ENCODE measurements around the gene BMF.
A peak's percentile ranks its signal among the peaks of the same experiment; 100 is the strongest.

The BMF gene

GRCh38 chr15:40046721-40047414, 61.8 kb downstream of the BMF start:
- TF ChIP-seq, protein P1, sequence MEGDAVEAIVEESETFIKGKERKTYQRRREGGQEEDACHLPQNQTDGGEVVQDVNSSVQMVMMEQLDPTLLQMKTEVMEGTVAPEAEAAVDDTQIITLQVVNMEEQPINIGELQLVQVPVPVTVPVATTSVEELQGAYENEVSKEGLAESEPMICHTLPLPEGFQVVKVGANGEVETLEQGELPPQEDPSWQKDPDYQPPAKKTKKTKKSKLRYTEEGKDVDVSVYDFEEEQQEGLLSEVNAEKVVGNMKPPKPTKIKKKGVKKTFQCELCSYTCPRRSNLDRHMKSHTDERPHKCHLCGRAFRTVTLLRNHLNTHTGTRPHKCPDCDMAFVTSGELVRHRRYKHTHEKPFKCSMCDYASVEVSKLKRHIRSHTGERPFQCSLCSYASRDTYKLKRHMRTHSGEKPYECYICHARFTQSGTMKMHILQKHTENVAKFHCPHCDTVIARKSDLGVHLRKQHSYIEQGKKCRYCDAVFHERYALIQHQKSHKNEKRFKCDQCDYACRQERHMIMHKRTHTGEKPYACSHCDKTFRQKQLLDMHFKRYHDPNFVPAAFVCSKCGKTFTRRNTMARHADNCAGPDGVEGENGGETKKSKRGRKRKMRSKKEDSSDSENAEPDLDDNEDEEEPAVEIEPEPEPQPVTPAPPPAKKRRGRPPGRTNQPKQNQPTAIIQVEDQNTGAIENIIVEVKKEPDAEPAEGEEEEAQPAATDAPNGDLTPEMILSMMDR (IDR thresholded peaks at IDR 0.05; ENCODE audit: extremely low read depth, insufficient read depth, missing control alignments), result no peak
- in situ Hi-C loops (cut with MboI; ENCODE audit: low pct_unique_long_range_greater_than_20kb, low sequenced_read_pairs, unreplicated experiment), result loop anchor here (5.0 to 25.0 kb wide), 4 partner anchors 55 to 365 kb away; partner anchors contain the start of gene IVD
- no peak for DNase-seq (ENCODE audit: low spot score)

DNA sequence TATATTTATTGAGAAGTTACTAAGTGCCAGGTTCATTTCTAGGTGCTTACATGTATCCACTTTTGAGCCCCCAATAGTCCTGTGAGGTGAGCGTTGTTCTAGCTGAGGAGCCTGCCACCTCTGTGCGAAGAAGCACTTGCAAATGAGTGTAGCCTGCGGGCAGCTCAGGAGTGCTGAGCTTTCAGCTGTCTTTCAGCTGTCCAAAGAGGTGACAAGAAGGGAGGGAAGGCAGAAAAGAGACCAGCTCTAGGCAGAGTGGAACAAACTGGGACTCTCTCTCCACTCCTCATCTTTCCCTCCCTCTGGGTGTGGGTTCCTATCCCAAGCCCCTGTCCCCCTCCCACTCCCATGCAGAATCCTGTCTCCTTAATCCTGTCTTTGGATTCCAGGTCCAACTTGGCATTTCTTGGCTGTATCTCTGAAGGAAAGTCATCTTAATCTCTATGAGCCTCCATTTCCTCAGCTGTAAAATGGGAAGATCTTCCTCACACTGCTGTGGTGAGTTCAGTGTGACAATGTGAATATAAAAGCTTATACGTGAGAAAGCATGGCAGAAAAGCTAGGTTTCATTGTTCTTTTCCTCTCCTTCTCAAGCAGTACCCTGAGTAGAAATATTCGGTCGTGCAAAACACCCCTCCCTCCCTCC, 63.0 kb downstream of the BMF start:
- no peak for DNase-seq (ENCODE audit: low spot score)
- TF ChIP-seq, protein P1 (IDR thresholded peaks at IDR 0.05; ENCODE audit: extremely low read depth, insufficient read depth, missing control alignments), result no peak
- in situ Hi-C loops (cut with MboI; ENCODE audit: low pct_unique_long_range_greater_than_20kb, low sequenced_read_pairs, unreplicated experiment), result loop anchor here (5.0 to 25.0 kb wide), 4 partner anchors 57 to 367 kb away; partner anchors contain the start of gene IVD

GRCh38 chr15:40044717-40045571, 63.7 kb downstream of the BMF start:
- TF ChIP-seq, protein P1 (IDR thresholded peaks at IDR 0.05; ENCODE audit: extremely low read depth, insufficient read depth, missing control alignments), result peak; percentile 99
- in situ Hi-C loops (cut with MboI; ENCODE audit: low pct_unique_long_range_greater_than_20kb, low sequenced_read_pairs, unreplicated experiment), result loop anchor here (5.0 to 25.0 kb wide), 4 partner anchors 57 to 367 kb away; partner anchors contain the start of gene IVD
- DNase-seq (ENCODE audit: low spot score), result peak; percentile 87

DNA sequence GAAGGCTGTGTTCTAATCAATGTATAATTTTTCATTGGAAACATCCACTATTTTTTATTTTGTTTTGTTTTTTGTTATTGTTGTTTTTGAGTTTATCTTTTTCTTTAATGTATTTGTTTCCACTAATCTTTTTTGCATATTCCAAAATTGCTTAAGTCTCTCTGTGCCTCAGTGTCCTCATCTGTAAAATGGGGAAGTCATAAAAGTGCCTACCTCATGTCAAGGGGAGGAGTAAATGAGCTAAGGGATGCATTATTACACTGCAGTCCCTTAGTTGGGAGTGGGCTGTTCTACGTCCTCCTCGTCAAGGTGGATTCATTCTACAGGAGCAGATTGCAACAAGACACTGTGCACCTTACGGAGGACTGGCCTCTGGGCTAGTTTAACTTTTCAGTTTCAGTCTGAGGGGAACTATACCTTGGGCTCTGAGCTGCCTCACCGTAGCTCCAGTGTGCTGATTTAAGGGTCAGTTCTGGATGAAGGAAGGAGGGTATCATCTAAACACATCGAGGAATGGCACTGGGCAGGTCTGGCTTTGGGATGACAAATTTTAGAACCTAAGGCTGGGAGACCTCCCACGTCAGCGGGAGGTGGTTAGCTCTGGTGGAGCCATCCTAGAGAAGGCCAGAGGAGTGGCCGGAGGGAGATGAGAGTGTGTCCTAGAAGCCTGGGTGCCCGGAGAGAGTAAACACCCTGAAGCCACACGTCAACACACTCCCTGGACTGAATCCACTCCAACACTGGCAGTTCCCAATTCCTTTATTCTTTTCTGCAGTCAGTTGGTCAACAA, 64.6 kb downstream of the BMF start:
- in situ Hi-C loops (cut with MboI; ENCODE audit: low pct_unique_long_range_greater_than_20kb, low sequenced_read_pairs, unreplicated experiment), result loop anchor here (10.0 to 25.0 kb wide), 3 partner anchors 151 to 368 kb away; partner anchors contain the start of gene IVD
- TF ChIP-seq, protein P1 (IDR thresholded peaks at IDR 0.05; ENCODE audit: extremely low read depth, insufficient read depth, missing control alignments), result no peak
- no peak for DNase-seq (ENCODE audit: low spot score)

GRCh38 chr15:40042791-40043320, 65.8 kb downstream of the BMF start:
- TF ChIP-seq, protein P1 (IDR thresholded peaks at IDR 0.05; ENCODE audit: extremely low read depth, insufficient read depth, missing control alignments), result no peak
- in situ Hi-C loops (cut with MboI; ENCODE audit: low pct_unique_long_range_greater_than_20kb, low sequenced_read_pairs, unreplicated experiment), result loop anchor here (10.0 to 25.0 kb wide), 3 partner anchors 152 to 369 kb away; partner anchors contain the start of gene IVD
- DNase-seq (ENCODE audit: low spot score), result no peak

Measured in GM13977 (cell line).